Muscle of arm (tissue), 12 donors: ENCODE measurements around the gene ZSCAN5B. TPM values are rescaled to one million over a fixed set of nuclear protein-coding genes. Genes with fewer than 3 reads are reported as not detected.

Experiments used
- DNase-seq: peaks from one replicate; pipeline ENCODE4 v3.0.0-alpha.2; 2013
- polyA plus RNA-seq, 12 donors: library from polyadenylated mRNA; unstranded; fragments of 120-200 nt; gene quantifications; one replicate each; pipeline ENCODE4 v1.2.1, GENCODE V29; 2013; ENCODE audit not compliant: insufficient read length in 12 of 12

Gene ZSCAN5B
- polyA plus RNA-seq, 12 donors: 0.13 to 0.27 (median 0.23) TPM; not detected in 9

DNA sequence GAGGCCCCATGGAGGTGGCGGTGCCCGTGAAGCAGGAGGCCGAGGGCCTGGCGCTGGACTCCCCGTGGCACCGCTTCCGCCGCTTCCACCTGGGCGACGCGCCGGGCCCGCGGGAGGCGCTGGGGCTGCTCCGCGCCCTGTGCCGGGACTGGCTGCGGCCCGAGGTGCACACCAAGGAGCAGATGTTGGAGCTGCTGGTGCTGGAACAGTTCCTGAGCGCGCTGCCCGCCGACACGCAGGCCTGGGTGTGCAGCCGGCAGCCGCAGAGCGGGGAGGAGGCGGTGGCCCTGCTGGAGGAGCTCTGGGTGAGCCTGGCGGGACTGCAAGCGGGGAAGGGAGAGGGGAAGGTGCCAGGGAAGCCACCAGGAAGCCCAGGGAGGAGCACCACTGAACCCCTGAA, 50.7 kb downstream of the ZSCAN5B start:
- DNase-seq: no peak

DNA sequence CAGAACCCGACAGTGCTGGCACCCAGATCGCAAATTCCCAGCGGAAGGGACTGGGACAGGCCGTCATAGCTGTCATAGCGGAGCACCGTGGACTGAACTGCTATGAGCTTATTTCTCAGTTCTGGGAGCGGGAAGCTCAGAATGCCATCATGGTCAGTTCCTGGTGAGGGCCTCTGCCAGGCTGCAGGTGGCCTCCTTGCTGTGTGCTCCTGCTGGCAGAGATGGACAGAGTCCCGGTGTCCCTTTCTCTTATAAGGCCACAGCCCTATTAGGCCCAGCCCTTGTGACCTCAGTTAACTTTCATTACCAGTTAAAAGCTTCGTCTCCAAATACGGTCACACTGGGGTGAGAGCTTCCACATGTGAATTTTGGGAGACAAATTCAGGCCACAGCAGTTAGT, 51.9 kb downstream of the ZSCAN5B start:
- DNase-seq: no peak

DNA sequence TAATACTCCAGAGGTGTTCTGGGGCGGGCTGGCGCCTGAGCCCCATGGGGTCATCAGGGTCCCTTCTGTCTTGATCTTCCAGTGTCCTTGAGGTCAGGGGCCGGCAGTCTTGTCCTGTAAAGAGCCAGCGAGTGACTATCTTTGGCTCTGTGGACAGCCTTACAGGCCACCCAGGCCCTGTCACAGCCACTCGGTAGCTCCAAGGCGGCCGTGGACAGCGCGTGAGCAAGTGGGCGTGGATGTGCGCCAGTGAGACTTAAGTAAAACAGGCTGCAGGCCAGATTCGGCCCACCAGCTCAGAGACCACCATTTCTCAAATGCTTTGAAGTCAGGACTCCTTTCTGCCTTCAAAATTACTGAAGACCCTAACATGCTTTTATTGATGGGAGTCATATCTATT, 52.8 kb downstream of the ZSCAN5B start:
- no peak for DNase-seq

DNA sequence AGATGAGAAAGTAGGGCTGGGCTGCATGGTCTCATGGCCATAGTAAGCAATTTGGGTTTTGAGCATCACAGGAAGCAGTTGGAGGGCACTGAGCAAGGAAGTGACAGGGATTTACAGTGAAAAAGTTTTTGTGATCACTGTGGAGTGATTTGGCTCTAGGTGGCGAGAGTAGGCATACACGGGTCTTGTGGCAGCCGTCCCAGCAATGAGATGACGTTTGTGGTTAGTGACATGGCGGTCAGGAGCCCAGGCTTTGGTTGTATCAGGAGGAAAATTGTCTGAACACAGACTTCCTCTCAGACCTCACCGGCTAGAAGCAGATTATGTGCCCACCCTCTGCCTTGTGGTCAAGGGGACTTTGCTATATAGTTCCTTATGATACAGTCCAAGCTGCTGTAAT, 53.2 kb downstream of the ZSCAN5B start:
- DNase-seq: no peak

DNA sequence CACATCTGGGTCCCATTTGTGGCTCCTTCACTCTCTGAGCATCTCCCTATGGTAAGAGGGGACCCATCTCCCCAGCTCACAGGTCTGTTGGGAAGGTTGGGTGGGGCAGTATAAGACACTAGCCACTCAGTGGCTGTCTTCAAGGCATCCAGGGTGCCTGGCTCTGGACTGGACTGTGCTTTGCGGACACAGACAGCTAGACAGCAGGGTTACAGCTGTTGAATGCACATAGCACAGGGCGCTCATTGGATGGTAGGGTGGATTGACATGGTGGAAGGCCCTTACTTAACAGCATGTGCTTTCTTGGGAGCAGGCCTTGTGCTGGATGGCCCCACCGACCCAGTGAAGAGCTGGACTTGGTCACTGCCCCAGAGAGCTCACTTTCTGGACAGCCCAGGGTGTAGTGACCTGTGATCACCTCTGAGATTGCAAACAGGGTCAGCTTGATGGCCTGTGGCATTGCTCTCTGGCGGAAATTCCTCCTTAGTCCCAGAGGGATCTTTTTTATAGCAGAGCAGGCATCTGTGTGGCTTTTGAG, 54.6 kb downstream of the ZSCAN5B start:
- DNase-seq: no peak

DNA sequence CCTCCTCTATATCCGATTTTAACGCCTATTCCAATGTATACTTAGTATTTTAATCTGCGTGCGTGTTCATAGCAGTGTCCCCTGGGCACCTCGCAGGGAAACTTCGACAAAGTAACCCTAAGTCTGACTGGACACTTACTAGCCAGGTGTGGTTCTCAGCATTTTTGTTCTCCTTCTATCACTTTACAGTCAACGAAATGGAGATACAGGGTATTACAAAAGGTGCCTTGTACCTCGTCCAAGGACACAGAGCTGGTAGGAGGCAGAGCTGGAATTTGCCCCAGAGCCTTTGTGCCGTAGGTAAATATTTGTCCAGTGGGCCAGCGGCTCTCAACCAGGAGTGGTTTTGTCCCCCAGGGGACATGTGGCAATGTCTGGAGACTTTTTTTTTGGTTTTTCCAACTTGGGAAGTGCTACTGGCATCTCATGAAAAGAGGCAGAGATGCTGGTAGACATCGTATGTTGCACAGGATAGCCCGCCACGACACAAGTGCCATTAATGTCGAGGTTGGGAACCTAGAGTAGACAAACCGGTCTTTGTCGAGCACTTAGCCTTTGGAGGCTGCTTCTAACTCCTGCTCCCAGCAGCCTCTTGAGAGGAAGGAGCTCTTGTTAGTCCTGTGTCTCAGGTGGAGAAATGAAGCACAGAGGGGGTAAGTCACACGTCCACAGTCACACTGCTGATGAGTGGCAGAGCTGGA, 55.3 kb downstream of the ZSCAN5B start:
- DNase-seq: no peak

DNA sequence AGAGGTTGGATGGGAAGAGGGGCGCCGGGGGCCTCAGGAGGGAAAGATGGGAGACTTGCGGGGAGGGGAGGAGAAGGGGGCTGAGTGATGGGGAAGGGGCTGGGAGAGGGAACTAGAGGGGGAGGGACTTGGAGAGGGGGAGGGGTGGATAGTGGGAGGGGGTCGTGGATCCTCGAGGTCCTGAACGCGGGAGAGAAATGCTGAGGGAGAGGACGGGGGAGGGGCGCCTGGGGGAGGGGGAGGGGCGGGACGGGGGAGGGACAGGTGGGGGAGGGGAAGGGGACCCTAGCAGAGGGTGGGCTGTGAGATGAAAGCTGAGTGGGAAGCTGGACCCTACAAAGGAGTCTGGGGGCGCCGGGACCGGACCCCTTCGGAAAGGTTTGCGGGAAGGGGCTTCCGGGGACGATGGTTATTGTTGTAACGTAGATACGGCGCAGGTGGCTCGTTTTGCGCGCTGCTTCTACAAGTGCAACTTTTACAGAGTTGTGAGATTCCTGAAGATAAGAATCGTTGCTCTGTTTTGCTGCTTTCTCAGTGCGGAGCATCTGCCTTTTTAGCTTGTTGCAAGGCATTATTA, 56.1 kb downstream of the ZSCAN5B start:
- DNase-seq: peak; percentile 31

DNA sequence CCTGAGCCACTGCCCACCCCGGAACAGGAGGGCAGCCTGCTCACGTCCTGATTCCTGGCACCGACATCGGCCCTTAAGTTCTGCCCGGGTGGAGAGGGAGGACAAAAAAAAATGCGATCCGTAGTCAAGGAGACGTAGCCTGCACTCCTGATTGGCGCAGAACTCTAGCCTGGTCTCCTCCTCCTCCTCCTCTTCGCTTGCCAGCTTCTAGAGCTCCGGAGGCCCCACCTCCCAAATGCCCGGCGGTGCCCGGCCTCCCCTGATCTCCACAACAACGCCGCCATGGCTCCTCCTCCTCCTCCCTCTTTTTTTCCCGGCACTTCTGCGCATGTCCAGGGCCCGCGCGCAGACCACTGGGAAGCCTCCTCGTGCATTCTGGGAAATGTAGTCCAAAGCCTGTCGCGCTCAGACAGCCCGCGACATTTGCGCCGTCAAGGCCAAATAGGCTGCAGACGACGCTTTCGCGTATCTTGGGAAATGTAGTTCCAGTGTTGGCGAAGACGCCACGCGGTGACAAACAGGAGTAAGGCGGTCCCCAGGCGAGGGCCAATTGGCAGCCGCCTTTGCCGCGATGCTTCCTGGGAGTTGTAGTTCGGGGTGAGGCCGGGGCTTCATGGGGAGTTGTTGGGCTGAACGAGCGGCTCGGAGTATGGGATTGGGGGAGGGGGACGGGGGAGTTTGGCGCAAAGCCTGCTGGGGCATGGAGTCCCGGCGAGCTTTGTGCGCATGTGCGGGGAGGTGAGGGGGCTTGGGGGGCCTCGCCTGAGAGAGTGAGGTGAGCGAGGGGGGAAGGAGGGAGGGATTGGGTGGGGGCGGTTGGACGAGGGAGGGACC, 56.8 kb downstream of the ZSCAN5B start, which contains the start of gene ZNF444:
Gene ZNF444, plus strand, starts transcription at position 705 of the 834 bp plus-strand sequence. CDS start 5,625 bp downstream, outside the sequence.
- peak; percentile 99 for DNase-seq

DNA sequence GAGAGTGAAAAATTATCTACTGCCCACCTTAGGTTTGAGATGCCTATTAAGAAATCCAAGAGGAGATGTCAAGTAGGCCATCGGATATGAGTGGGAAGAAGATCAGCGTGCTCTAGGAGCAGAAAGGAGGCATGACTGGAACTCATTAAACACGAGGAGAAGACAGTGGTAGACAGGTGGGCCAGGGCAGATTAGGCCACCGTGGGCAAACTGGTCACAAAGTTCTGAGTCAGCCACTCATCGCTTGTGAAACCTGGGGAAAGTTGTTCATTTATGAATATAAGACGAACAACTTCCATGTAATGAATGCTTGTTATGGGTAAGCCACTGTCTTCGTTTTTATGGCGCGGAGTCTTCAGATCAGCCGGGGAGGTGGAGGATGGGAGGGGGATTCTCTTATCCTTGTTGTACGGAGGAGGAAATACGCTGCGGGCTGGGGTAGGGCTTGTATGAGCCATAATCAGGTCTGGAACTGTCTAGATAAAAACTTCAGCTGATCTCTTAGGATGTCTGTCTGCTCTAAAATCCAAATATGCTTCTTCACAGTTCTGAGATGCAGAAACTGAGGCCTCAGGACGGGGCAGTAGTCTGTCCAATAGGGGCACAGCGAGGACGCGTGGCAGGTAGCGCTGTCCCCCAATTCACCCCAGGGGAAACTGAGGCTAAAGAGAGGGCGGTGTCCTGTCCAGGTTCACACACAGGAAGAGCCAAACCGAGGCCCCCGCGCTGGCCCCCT, 57.6 kb downstream of the ZSCAN5B start:
- no peak for DNase-seq

Other genes starting within 250 kb of the ZSCAN5B start
- not detected for gene NLRP8, start 250.0 kb downstream of the ZSCAN5B start, polyA plus RNA-seq
- gene NLRP5, start 211.0 kb downstream of the ZSCAN5B start, polyA plus RNA-seq: not detected
- gene ZNF787, start 76.5 kb downstream of the ZSCAN5B start, polyA plus RNA-seq: 10 to 100 TPM in 11 of 12 donors, not detected in 1; 11.1 to 42.9 (median 16.7) TPM
- 10 to 100 TPM in 11 of 12 donors, not detected in 1; 11.5 to 27.0 (median 14.4) TPM for gene ZNF444, start 56.5 kb downstream of the ZSCAN5B start, polyA plus RNA-seq
- gene GALP, start 21.8 kb downstream of the ZSCAN5B start, polyA plus RNA-seq: not detected
- not detected for gene ZSCAN5C, start 4.5 kb upstream of the ZSCAN5B start, polyA plus RNA-seq
- 1 to 10 TPM in 9 of 12 donors, under 1 TPM in 1, not detected in 2; 0.88 to 7.0 (median 1.5) TPM for gene EDDM13, start 75.0 kb upstream of the ZSCAN5B start, polyA plus RNA-seq
- gene ZSCAN5A, start 117.1 kb upstream of the ZSCAN5B start, polyA plus RNA-seq: 10 to 100 TPM in 1 of 12 donors, 1 to 10 TPM in 9, not detected in 2; 5.0 to 12.4 (median 7.3) TPM
- gene ZNF582, start 195.8 kb upstream of the ZSCAN5B start, polyA plus RNA-seq: 1 to 10 TPM in 11 of 12 donors, not detected in 1; 4.9 to 9.4 (median 7.1) TPM
- gene ZNF583, start 206.5 kb upstream of the ZSCAN5B start, polyA plus RNA-seq: 10 to 100 TPM in 1 of 12 donors, 1 to 10 TPM in 10, not detected in 1; 6.1 to 11.2 (median 7.6) TPM